Astrocyte (in vitro differentiated cells and primary cell): Measurements from ENCODE around the gene MEIKIN. TPM values are rescaled to one million over a fixed set of nuclear protein-coding genes. Genes with fewer than 3 reads are reported as not detected.

ENCODE experiments used
- DNase-seq: peaks from one replicate; pipeline ENCODE4 v3.0.0-alpha.2; 2010; ENCODE audit warnings: low read depth
- FAIRE-seq: peaks from 2 replicates; lab custom pipeline; 2011; peaks lifted over from hg19 to GRCh38; lab: Jason Lieb, UNC
- H2AFZ ChIP-seq: 2 replicates; pipeline ENCODE4 v1.6.0; 2012; ENCODE audit warnings: low read depth, low read length, inconsistent platforms
- H3K27ac ChIP-seq: 2 replicates; pipeline ENCODE4 v1.5.1; 2011; ENCODE audit warnings: low read depth, low read length, inconsistent platforms
- H3K27me3 ChIP-seq: 2 replicates; pipeline ENCODE4 v1.6.0; 2011; ENCODE audit warnings: low read length, inconsistent platforms; ENCODE audit not compliant: insufficient read depth
- H3K36me3 ChIP-seq: 2 replicates; pipeline ENCODE4 v1.5.1; 2011; ENCODE audit warnings: low read length, inconsistent platforms; ENCODE audit not compliant: insufficient read depth
- H3K4me1 ChIP-seq: 2 replicates; pipeline ENCODE4 v1.5.1; 2011; ENCODE audit warnings: low read length, inconsistent platforms; ENCODE audit not compliant: insufficient read depth
- H3K4me2 ChIP-seq: 2 replicates; pipeline ENCODE4 v1.6.0; 2012; ENCODE audit warnings: low read length, inconsistent platforms
- H3K4me3 ChIP-seq: 2 replicates; pipeline ENCODE4 v1.5.1; 2011; ENCODE audit warnings: low read depth, mild to moderate bottlenecking, low read length, inconsistent platforms; ENCODE audit not compliant: insufficient read depth
- H3K79me2 ChIP-seq: 2 replicates; pipeline ENCODE4 v1.6.0; 2012; ENCODE audit warnings: mild to moderate bottlenecking, low read length, inconsistent platforms; ENCODE audit not compliant: insufficient read depth
- H3K9ac ChIP-seq: 2 replicates; pipeline ENCODE4 v1.6.0; 2012; ENCODE audit warnings: mild to moderate bottlenecking, low read length, inconsistent platforms
- H3K9me3 ChIP-seq: 2 replicates; pipeline ENCODE4 v1.5.1; 2012; ENCODE audit warnings: low read depth, mild to moderate bottlenecking, low read length, inconsistent platforms; ENCODE audit not compliant: insufficient read depth
- H4K20me1 ChIP-seq: 2 replicates; pipeline ENCODE4 v1.6.0; 2012; ENCODE audit warnings: low read length, inconsistent platforms; ENCODE audit not compliant: insufficient read depth
- H3K27ac Mint-ChIP-seq: one replicate; pipeline ENCODE4 v1.8.0; 2021; ENCODE audit warnings: mild to moderate bottlenecking, mixed read lengths; ENCODE audit not compliant: unreplicated experiment
- H3K27me3 Mint-ChIP-seq: one replicate; pipeline ENCODE4 v1.8.0; 2021; ENCODE audit warnings: low read depth, mixed read lengths; ENCODE audit not compliant: unreplicated experiment
- H3K36me3 Mint-ChIP-seq: one replicate; pipeline ENCODE4 v1.8.0; 2021; ENCODE audit warnings: low read depth, mixed read lengths; ENCODE audit not compliant: unreplicated experiment
- H3K4me1 Mint-ChIP-seq: one replicate; pipeline ENCODE4 v1.8.0; 2021; ENCODE audit warnings: low read depth, mixed read lengths; ENCODE audit not compliant: unreplicated experiment
- H3K4me3 Mint-ChIP-seq: one replicate; pipeline ENCODE4 v1.8.0; 2021; ENCODE audit warnings: mild to moderate bottlenecking, moderate library complexity, mixed read lengths; ENCODE audit not compliant: unreplicated experiment
- H3K9me3 Mint-ChIP-seq: one replicate; pipeline ENCODE4 v1.8.0; 2021; ENCODE audit warnings: mild to moderate bottlenecking, mixed read lengths; ENCODE audit not compliant: unreplicated experiment
- CTCF ChIP-seq: IDR thresholded peaks from 2 replicates; pipeline ENCODE4 v1.5.1; 2011; ENCODE audit warnings: low read depth, mild to moderate bottlenecking, inconsistent platforms, low read length, moderate library complexity; ENCODE audit not compliant: insufficient read depth
- EZH2 ChIP-seq: IDR thresholded peaks from 2 replicates; pipeline ENCODE4 v1.6.1; 2012; ENCODE audit warnings: mild to moderate bottlenecking, low read length, inconsistent platforms; ENCODE audit not compliant: insufficient read depth
- total RNA-seq: library from RNA; stranded (reverse); gene quantifications from 2 replicates; pipeline ENCODE4 v1.2.1, GENCODE V29; 2021

Gene MEIKIN
- total RNA-seq, 1 donor from 2014 or later: not detected

GRCh38 chr5:131965826-131966415 is 20.5 kb upstream of the MEIKIN start:
- no peaks in the 10 kb centered on the region for H3K9me3 ChIP-seq
- H3K36me3 ChIP-seq: no peaks in the 10 kb centered on the region
- no peak for FAIRE-seq
- Mint-ChIP-seq H3K4me1 (no peaks in the 10 kb centered on the region), H3K4me3 (no peak overlapping the region), H3K9me3 (no peaks in the 10 kb centered on the region), H3K27ac (no peak overlapping the region), H3K27me3 (peaks cover 20% of the 10 kb centered on the region), H3K36me3 (peaks cover 2% of the 10 kb centered on the region)
- DNase-seq: no peak
- H3K4me3 ChIP-seq: no peak overlapping the region
- no peaks in the 10 kb centered on the region for H3K4me1 ChIP-seq
- no peaks in the 10 kb centered on the region for H3K27me3 ChIP-seq
- H2AFZ ChIP-seq: no peak overlapping the region
- TF ChIP-seq CTCF (no peak), EZH2 (no peak)
- no peaks in the 10 kb centered on the region for H3K79me2 ChIP-seq
- no peaks in the 10 kb centered on the region for H4K20me1 ChIP-seq
- H3K4me2 ChIP-seq: no peak overlapping the region
- no peak overlapping the region for H3K27ac ChIP-seq
- no peak overlapping the region for H3K9ac ChIP-seq

GRCh38 chr5:131959906-131960305 is 14.4 kb upstream of the MEIKIN start:
- no peaks in the 10 kb centered on the region for H3K27me3 ChIP-seq
- DNase-seq (no peak), FAIRE-seq (no peak)
- no peak overlapping the region for H2AFZ ChIP-seq
- no peak overlapping the region for H3K9ac ChIP-seq
- no peaks in the 10 kb centered on the region for H4K20me1 ChIP-seq
- no peaks in the 10 kb centered on the region for H3K9me3 ChIP-seq
- H3K4me1 Mint-ChIP-seq: peaks cover 2% of the 10 kb centered on the region
- no peak overlapping the region for H3K4me2 ChIP-seq
- TF ChIP-seq EZH2 (no peak), CTCF (no peak)
- H3K36me3 Mint-ChIP-seq: no peaks in the 10 kb centered on the region
- H3K9me3 Mint-ChIP-seq: no peaks in the 10 kb centered on the region
- H3K36me3 ChIP-seq: no peaks in the 10 kb centered on the region
- peaks cover 14% of the 10 kb centered on the region for H3K27me3 Mint-ChIP-seq
- H3K4me3 Mint-ChIP-seq: no peak overlapping the region
- no peaks in the 10 kb centered on the region for H3K4me1 ChIP-seq
- no peaks in the 10 kb centered on the region for H3K79me2 ChIP-seq
- H3K27ac ChIP-seq: no peak overlapping the region
- H3K4me3 ChIP-seq: no peak overlapping the region
- no peak overlapping the region for H3K27ac Mint-ChIP-seq

GRCh38 chr5:131959136-131959535 is 13.7 kb upstream of the MEIKIN start:
- no peak for FAIRE-seq
- peaks cover 2% of the 10 kb centered on the region for H3K4me1 Mint-ChIP-seq
- no peaks in the 10 kb centered on the region for H3K9me3 ChIP-seq

More at GRCh38 chr5:131959136-131959535, 13.7 kb upstream of the MEIKIN start:
- no peaks in the 10 kb centered on the region for H3K4me1 ChIP-seq
- Mint-ChIP-seq H3K4me3 (no peak overlapping the region), H3K9me3 (no peaks in the 10 kb centered on the region), H3K36me3 (no peaks in the 10 kb centered on the region), H3K27me3 (peaks cover 14% of the 10 kb centered on the region), H3K27ac (no peak overlapping the region)
- H3K9ac ChIP-seq: no peak overlapping the region
- TF ChIP-seq EZH2 (no peak), CTCF (no peak)
- H3K4me3 ChIP-seq: no peak overlapping the region
- DNase-seq: no peak
- no peaks in the 10 kb centered on the region for H3K79me2 ChIP-seq
- H4K20me1 ChIP-seq: no peaks in the 10 kb centered on the region
- H3K27ac ChIP-seq: no peak overlapping the region
- H3K27me3 ChIP-seq: no peaks in the 10 kb centered on the region
- H3K36me3 ChIP-seq: no peaks in the 10 kb centered on the region
- H2AFZ ChIP-seq: no peak overlapping the region
- no peak overlapping the region for H3K4me2 ChIP-seq
